ENCODE results near the gene PODN.

The PODN gene

GRCh38 chr1:53128401-53128800 is 66.4 kb downstream of the PODN start:
- H3K27ac ChIP-seq: no peak overlapping the region
- no peaks in the 10 kb centered on the region for H3K27me3 ChIP-seq
- H3K9me3 ChIP-seq: no peaks in the 10 kb centered on the region
- no peaks in the 10 kb centered on the region for H3K4me1 ChIP-seq
- H4K20me1 ChIP-seq: no peaks in the 10 kb centered on the region
- H3K4me2 ChIP-seq: no peak overlapping the region
- no peaks in the 10 kb centered on the region for H3K36me3 ChIP-seq
- TF ChIP-seq Cebpa-rat (IDR thresholded peaks at IDR 0.05): no peak
- no peak overlapping the region for H3K4me3 ChIP-seq
- H3K9ac ChIP-seq: no peak overlapping the region

GRCh38 chr1:53129891-53130597 is 68.0 kb downstream of the PODN start:
- Histone ChIP-seq H4K20me1 (no peaks in the 10 kb centered on the region), H3K4me1 (no peaks in the 10 kb centered on the region), H3K4me2 (no peak overlapping the region), H3K27me3 (no peaks in the 10 kb centered on the region), H3K27ac (no peak overlapping the region), H3K9me3 (no peaks in the 10 kb centered on the region), H3K4me3 (no peak overlapping the region), H3K36me3 (no peaks in the 10 kb centered on the region), H3K9ac (no peak overlapping the region)
- no peak for TF ChIP-seq Cebpa-rat (IDR thresholded peaks at IDR 0.05)

GRCh38 chr1:53130598-53130877 is 68.5 kb downstream of the PODN start:
- no peaks in the 10 kb centered on the region for H3K36me3 ChIP-seq
- H4K20me1 ChIP-seq: no peaks in the 10 kb centered on the region
- no peak overlapping the region for H3K4me3 ChIP-seq
- no peaks in the 10 kb centered on the region for H3K4me1 ChIP-seq
- H3K27me3 ChIP-seq: no peaks in the 10 kb centered on the region
- H3K4me2 ChIP-seq: no peak overlapping the region
- no peak overlapping the region for H3K27ac ChIP-seq
- H3K9me3 ChIP-seq: no peaks in the 10 kb centered on the region
- TF ChIP-seq Cebpa-rat (IDR thresholded peaks at IDR 0.05): no peak
- no peak overlapping the region for H3K9ac ChIP-seq

GRCh38 chr1:53130878-53131589 is 69.0 kb downstream of the PODN start:
- Histone ChIP-seq H3K27ac (no peak overlapping the region), H3K4me1 (no peaks in the 10 kb centered on the region), H3K9ac (no peak overlapping the region), H4K20me1 (no peaks in the 10 kb centered on the region), H3K27me3 (no peaks in the 10 kb centered on the region), H3K4me2 (no peak overlapping the region), H3K36me3 (no peaks in the 10 kb centered on the region), H3K9me3 (no peaks in the 10 kb centered on the region), H3K4me3 (no peak overlapping the region)
- no peak for TF ChIP-seq Cebpa-rat (IDR thresholded peaks at IDR 0.05)

- H3K27ac ChIP-seq: no peak overlapping the region
- H4K20me1 ChIP-seq: no peaks in the 10 kb centered on the region
- no peaks in the 10 kb centered on the region for H3K36me3 ChIP-seq
Measured at GRCh38 chr1:53131590-53131938, 69.6 kb downstream of the PODN start.

GRCh38 chr1:53132176-53132575 is 70.2 kb downstream of the PODN start:
- Histone ChIP-seq H3K36me3 (no peaks in the 10 kb centered on the region), H3K9ac (no peak overlapping the region), H3K4me1 (no peaks in the 10 kb centered on the region), H3K4me3 (no peak overlapping the region), H3K27me3 (no peaks in the 10 kb centered on the region), H3K27ac (no peak overlapping the region), H3K9me3 (peaks cover 4% of the 10 kb centered on the region), H4K20me1 (no peaks in the 10 kb centered on the region), H3K4me2 (no peak overlapping the region)
- no peak for TF ChIP-seq Cebpa-rat (IDR thresholded peaks at IDR 0.05)

More at GRCh38 chr1:53131590-53131938, 69.6 kb downstream of the PODN start:
- Histone ChIP-seq H3K4me2 (no peak overlapping the region), H3K27me3 (no peaks in the 10 kb centered on the region), H3K4me1 (no peaks in the 10 kb centered on the region), H3K9me3 (no peaks in the 10 kb centered on the region), H3K9ac (no peak overlapping the region), H3K4me3 (no peak overlapping the region)
- no peak for TF ChIP-seq Cebpa-rat (IDR thresholded peaks at IDR 0.05)

- no peak overlapping the region for H3K4me2 ChIP-seq
- no peak overlapping the region for H3K4me3 ChIP-seq
- H3K4me1 ChIP-seq: no peaks in the 10 kb centered on the region
- peaks cover 13% of the 10 kb centered on the region for H3K9me3 ChIP-seq
- H3K9ac ChIP-seq: no peak overlapping the region
- no peak overlapping the region for H3K27ac ChIP-seq
- H3K36me3 ChIP-seq: no peaks in the 10 kb centered on the region
- no peak for TF ChIP-seq Cebpa-rat (IDR thresholded peaks at IDR 0.05)
- no peaks in the 10 kb centered on the region for H3K27me3 ChIP-seq
- no peaks in the 10 kb centered on the region for H4K20me1 ChIP-seq
Measured at GRCh38 chr1:53133261-53134041, 71.4 kb downstream of the PODN start.

- no peak overlapping the region for H3K4me3 ChIP-seq
- H3K27ac ChIP-seq: no peak overlapping the region
- no peak for TF ChIP-seq Cebpa-rat (IDR thresholded peaks at IDR 0.05)
- no peaks in the 10 kb centered on the region for H3K4me1 ChIP-seq
- no peak overlapping the region for H3K9ac ChIP-seq
- H3K4me2 ChIP-seq: no peak overlapping the region
- H3K27me3 ChIP-seq: no peaks in the 10 kb centered on the region
- peaks cover 13% of the 10 kb centered on the region for H3K9me3 ChIP-seq
- H4K20me1 ChIP-seq: no peaks in the 10 kb centered on the region
- no peaks in the 10 kb centered on the region for H3K36me3 ChIP-seq
Measured at GRCh38 chr1:53134042-53134485, 72.1 kb downstream of the PODN start.

Measured in BLaER1 (cell line).